ENCODE measurements around the gene MACF1. TPM values are rescaled to one million over a fixed set of nuclear protein-coding genes. Genes with fewer than 3 reads are reported as not detected.

Gene MACF1
- total RNA-seq, 1 donor from 2014 or later = 301 TPM

DNA sequence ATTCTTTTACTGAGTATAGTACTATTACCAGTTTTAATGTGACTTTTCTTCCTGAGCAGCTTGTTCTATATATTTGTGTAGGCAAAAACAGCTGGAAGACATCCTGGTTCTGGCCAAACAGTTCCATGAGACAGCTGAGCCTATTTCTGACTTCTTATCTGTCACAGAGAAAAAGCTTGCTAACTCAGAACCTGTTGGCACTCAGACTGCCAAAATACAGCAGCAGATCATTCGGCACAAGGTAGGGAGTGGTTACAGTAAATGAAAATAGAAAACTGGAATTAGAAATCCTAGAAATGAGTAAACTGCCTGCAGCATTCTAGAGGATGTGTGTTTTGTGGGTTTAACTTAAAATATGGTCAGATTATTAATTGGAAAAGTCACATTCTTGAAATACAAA is 222.9 kb downstream of the MACF1 start:
- H3K4me1 Mint-ChIP-seq = no peaks in the 10 kb centered on the region
- no peaks in the 10 kb centered on the region for H3K27me3 Mint-ChIP-seq (ENCODE audit: low read depth)
- no peaks in the 10 kb centered on the region for H3K9me3 Mint-ChIP-seq
- TF ChIP-seq, protein P1, sequence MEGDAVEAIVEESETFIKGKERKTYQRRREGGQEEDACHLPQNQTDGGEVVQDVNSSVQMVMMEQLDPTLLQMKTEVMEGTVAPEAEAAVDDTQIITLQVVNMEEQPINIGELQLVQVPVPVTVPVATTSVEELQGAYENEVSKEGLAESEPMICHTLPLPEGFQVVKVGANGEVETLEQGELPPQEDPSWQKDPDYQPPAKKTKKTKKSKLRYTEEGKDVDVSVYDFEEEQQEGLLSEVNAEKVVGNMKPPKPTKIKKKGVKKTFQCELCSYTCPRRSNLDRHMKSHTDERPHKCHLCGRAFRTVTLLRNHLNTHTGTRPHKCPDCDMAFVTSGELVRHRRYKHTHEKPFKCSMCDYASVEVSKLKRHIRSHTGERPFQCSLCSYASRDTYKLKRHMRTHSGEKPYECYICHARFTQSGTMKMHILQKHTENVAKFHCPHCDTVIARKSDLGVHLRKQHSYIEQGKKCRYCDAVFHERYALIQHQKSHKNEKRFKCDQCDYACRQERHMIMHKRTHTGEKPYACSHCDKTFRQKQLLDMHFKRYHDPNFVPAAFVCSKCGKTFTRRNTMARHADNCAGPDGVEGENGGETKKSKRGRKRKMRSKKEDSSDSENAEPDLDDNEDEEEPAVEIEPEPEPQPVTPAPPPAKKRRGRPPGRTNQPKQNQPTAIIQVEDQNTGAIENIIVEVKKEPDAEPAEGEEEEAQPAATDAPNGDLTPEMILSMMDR (IDR thresholded peaks at IDR 0.05; ENCODE audit: unreplicated experiment) = no peak
- no peak for DNase-seq (ENCODE audit: low spot score in 2 of 2, unreplicated experiment in 2 of 2)
- H3K36me3 Mint-ChIP-seq = peaks cover 54% of the 10 kb centered on the region
- H3K4me3 Mint-ChIP-seq = no peak overlapping the region
- H3K27ac Mint-ChIP-seq = no peak overlapping the region

DNA sequence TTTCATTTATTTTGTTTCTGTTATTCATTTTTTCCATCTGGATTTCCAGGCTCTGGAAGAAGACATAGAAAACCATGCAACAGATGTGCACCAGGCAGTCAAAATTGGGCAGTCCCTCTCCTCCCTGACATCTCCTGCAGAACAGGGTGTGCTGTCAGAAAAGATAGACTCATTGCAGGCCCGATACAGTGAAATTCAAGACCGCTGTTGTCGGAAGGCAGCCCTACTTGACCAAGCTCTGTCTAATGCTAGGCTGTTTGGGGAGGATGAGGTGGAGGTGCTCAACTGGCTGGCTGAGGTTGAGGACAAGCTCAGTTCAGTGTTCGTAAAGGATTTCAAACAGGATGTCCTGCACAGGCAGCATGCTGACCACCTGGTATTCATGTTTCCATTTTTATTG is 223.4 kb downstream of the MACF1 start:
- DNase-seq (ENCODE audit: low spot score in 2 of 2, unreplicated experiment in 2 of 2) = no peak
- H3K36me3 Mint-ChIP-seq = peaks cover 52% of the 10 kb centered on the region
- H3K9me3 Mint-ChIP-seq = no peaks in the 10 kb centered on the region
- no peaks in the 10 kb centered on the region for H3K4me1 Mint-ChIP-seq
- H3K27ac Mint-ChIP-seq = no peak overlapping the region
- no peak overlapping the region for H3K4me3 Mint-ChIP-seq
- TF ChIP-seq, protein P1 (IDR thresholded peaks at IDR 0.05; ENCODE audit: unreplicated experiment) = no peak
- H3K27me3 Mint-ChIP-seq (ENCODE audit: low read depth) = no peaks in the 10 kb centered on the region

DNA sequence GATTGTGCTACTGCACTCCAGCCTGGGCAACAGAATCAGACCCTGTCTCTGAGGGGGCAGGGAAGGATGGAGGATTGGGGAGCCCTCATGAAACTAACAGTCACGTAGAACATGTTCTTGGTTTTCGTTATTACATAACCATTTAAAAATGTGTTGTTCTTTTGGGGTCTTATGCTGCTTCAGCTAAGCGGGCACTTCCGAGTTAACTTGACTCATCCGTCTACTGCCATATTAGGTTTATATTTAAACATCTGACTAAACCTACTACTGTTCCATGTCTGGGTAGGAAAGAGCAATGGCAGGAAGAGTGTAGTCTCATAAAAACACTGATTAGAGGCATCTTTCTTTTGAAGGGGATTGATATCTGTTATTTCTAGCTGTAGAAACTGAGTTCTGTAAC is 227.4 kb downstream of the MACF1 start:
- Mint-ChIP-seq H3K4me3 (no peak overlapping the region), H3K4me1 (no peaks in the 10 kb centered on the region), H3K27ac (peak overlapping the region; percentile 15), H3K36me3 (peaks cover 64% of the 10 kb centered on the region), H3K27me3 (ENCODE audit: low read depth) (no peaks in the 10 kb centered on the region), H3K9me3 (no peaks in the 10 kb centered on the region)
- no peak for DNase-seq (ENCODE audit: low spot score in 2 of 2, unreplicated experiment in 2 of 2)
- TF ChIP-seq, protein P1 (IDR thresholded peaks at IDR 0.05; ENCODE audit: unreplicated experiment) = no peak

DNA sequence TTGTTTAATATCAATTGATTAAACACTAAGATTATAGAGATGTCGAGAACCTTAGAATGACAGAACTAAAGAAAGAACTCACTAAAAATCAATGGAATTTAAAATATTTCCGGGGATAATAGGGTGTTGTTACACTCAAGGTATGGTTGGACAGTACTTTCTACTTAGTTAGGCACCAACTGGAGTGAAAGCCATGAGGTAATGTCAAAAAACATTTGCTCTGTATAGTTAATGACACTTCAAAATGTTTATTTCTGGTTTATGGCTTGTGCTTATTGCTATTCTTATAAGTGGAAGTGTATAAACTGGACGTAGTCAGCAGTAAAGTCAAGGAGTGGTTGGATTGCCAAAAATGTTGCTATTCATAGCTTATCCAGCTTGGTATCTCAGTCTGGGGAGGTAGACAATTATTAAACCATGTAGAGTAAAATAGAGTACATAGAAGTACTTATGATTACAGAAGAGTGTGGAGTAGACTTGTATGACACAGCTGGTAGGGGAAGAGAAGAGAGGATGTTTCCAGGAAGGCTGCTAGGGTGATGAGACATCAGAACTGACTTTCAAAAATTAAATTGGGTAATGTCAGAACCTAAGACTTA is 230.4 kb downstream of the MACF1 start:
- TF ChIP-seq, protein P1 (IDR thresholded peaks at IDR 0.05; ENCODE audit: unreplicated experiment) = no peak
- Mint-ChIP-seq H3K4me1 (no peaks in the 10 kb centered on the region), H3K27ac (no peak overlapping the region), H3K9me3 (no peaks in the 10 kb centered on the region), H3K4me3 (no peak overlapping the region), H3K36me3 (peaks cover 55% of the 10 kb centered on the region), H3K27me3 (ENCODE audit: low read depth) (no peaks in the 10 kb centered on the region)
- no peak for DNase-seq (ENCODE audit: low spot score in 2 of 2, unreplicated experiment in 2 of 2)

DNA sequence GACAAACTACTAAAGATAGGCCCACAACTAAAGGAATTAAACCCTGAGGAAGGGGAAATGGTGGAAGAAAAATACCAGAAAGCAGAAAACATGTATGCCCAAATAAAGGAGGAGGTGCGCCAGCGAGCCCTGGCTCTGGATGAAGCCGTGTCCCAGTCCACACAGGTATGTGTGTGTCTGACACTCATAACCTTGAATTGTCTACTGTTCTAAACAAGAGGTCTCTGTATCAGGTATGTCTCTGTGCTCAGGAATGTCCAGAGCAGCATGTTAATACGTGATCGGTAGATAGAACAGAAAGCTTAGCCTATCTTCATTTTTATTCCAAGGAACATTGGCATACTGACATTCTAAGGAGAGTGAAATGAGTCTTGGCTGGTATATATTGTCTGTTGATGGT is 231.1 kb downstream of the MACF1 start:
- TF ChIP-seq, protein P1 (IDR thresholded peaks at IDR 0.05; ENCODE audit: unreplicated experiment) = no peak
- Mint-ChIP-seq H3K27ac (no peak overlapping the region), H3K4me1 (no peaks in the 10 kb centered on the region), H3K36me3 (peaks cover 55% of the 10 kb centered on the region), H3K9me3 (no peaks in the 10 kb centered on the region), H3K4me3 (no peak overlapping the region), H3K27me3 (ENCODE audit: low read depth) (no peaks in the 10 kb centered on the region)
- DNase-seq (ENCODE audit: low spot score in 2 of 2, unreplicated experiment in 2 of 2) = no peak

DNA sequence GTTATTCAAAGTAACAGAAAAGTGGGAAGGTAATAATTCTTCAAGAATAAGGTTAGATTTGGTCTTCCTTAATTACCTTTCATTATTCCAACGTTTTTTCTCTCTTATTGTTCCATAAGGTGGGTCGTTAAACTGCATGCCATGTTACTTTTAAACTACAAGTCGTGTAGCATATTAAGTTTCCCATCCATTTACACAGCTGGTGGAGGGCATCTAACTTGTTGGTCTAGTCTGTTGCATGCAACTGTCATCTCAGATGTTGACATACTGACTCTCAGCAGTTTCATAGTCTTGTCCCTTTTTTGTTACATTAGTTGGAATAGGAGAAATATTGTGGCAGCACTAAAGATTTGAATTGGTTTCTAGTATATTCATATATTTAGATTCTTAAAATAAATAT is 232.3 kb downstream of the MACF1 start:
- Mint-ChIP-seq H3K4me3 (no peak overlapping the region), H3K36me3 (peaks cover 52% of the 10 kb centered on the region), H3K27ac (no peak overlapping the region), H3K4me1 (no peaks in the 10 kb centered on the region), H3K9me3 (no peaks in the 10 kb centered on the region), H3K27me3 (ENCODE audit: low read depth) (no peaks in the 10 kb centered on the region)
- TF ChIP-seq, protein P1 (IDR thresholded peaks at IDR 0.05; ENCODE audit: unreplicated experiment) = no peak
- DNase-seq (ENCODE audit: low spot score in 2 of 2, unreplicated experiment in 2 of 2) = no peak
